ENCODE measurements around the gene LMX1A. TPM values are rescaled to one million over a fixed set of nuclear protein-coding genes. Genes with fewer than 3 reads are reported as not detected.

LMX1A gene
- total RNA-seq, 6 donors from 2014 or later, result 0.33 to 0.67 TPM; not detected in 4

DNA sequence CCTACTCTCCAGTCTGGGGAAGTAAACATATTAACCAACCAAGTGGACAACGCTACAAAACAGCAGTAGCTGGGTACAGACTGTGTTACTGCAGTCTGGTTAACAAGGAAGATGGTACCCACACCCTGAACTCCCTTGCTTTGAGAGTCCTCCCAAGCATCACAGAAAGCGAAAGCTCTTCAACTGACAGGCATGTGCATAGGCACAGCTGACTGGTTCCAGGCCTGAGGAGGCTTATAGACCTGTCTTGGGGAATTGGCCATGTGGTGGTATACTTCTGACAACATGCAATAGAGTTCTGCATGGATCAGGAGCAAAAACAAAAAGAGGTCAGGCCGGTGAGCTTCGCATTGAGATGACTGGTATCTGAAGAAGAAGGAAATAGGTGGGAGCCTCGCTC, 17.4 kb downstream of the LMX1A start:
- H3K9me3 ChIP-seq, result no peaks in the 10 kb centered on the region
- DNase-seq, result no peak
- TF ChIP-seq CTCF (IDR thresholded peaks at IDR 0.05), result no peak
- no peak for TF ChIP-seq POLR2A (IDR thresholded peaks at IDR 0.05)
- TF ChIP-seq EP300 (IDR thresholded peaks at IDR 0.05), result no peak
- TF ChIP-seq POLR2AphosphoS5 (IDR thresholded peaks at IDR 0.05), result no peak
- no peaks in the 10 kb centered on the region for H3K36me3 ChIP-seq
- no peaks in the 10 kb centered on the region for H3K27me3 ChIP-seq
- H3K4me3 ChIP-seq, result no peak overlapping the region
- no peak overlapping the region for H3K27ac ChIP-seq
- no peaks in the 10 kb centered on the region for H3K4me1 ChIP-seq
- WGBS, 2 donors, result 84 to 86% methylated on average over 5 of the region's 5 CpGs
- no peak for ATAC-seq (ENCODE audit: low FRiP score in 2 of 2)

GRCh38 chr1:165330483-165330882, 26.0 kb downstream of the LMX1A start:
- Histone ChIP-seq H3K27ac (no peak overlapping the region), H3K4me3 (no peak overlapping the region), H3K9me3 (no peaks in the 10 kb centered on the region), H3K4me1 (no peaks in the 10 kb centered on the region), H3K27me3 (no peaks in the 10 kb centered on the region), H3K36me3 (no peaks in the 10 kb centered on the region)
- WGBS, 2 donors, result 50 to 67% methylated on average over 3 of the region's 3 CpGs
- ATAC-seq (ENCODE audit: low FRiP score in 2 of 2) (no peak), DNase-seq (no peak)
- TF ChIP-seq EP300 (IDR thresholded peaks at IDR 0.05) (no peak), POLR2AphosphoS5 (IDR thresholded peaks at IDR 0.05) (no peak), CTCF (IDR thresholded peaks at IDR 0.05) (no peak), POLR2A (IDR thresholded peaks at IDR 0.05) (no peak)

- DNase-seq (no peak), ATAC-seq (ENCODE audit: low FRiP score in 2 of 2) (no peak)
- 62 to 78% methylated on average over 5 of the region's 5 CpGs for WGBS, 2 donors
- Histone ChIP-seq H3K4me3 (no peak overlapping the region), H3K9me3 (no peaks in the 10 kb centered on the region), H3K4me1 (no peaks in the 10 kb centered on the region), H3K27me3 (no peaks in the 10 kb centered on the region), H3K36me3 (no peaks in the 10 kb centered on the region), H3K27ac (no peak overlapping the region)
- TF ChIP-seq EP300 (IDR thresholded peaks at IDR 0.05), result no peak
- TF ChIP-seq POLR2A (IDR thresholded peaks at IDR 0.05), result no peak
- no peak for TF ChIP-seq CTCF (IDR thresholded peaks at IDR 0.05)
- TF ChIP-seq POLR2AphosphoS5 (IDR thresholded peaks at IDR 0.05), result no peak
Observed at GRCh38 chr1:165329104-165329503, 27.4 kb downstream of the LMX1A start.

DNA sequence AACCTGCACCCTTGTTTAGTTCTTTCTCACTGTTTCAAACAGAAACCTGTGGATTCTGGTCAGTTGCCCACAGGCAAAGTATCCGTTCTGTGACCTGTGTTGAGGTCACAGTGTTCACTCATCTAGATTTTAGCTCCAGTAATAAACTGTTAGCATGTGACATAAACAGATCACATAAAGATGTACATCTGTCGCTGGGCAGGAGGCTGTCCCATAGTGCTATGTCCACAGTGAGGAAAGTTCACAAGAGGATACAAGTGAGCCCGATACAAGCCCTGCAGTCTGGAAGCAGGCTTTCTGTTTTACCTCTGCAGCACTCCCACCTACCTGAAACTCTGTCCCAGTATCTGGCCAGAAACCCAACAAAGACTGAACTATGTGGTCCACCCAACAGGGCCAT, 28.4 kb downstream of the LMX1A start:
- Histone ChIP-seq H3K36me3 (no peaks in the 10 kb centered on the region), H3K4me1 (no peaks in the 10 kb centered on the region), H3K27me3 (no peaks in the 10 kb centered on the region), H3K27ac (no peak overlapping the region), H3K4me3 (no peak overlapping the region), H3K9me3 (no peaks in the 10 kb centered on the region)
- DNase-seq (no peak), ATAC-seq (ENCODE audit: low FRiP score in 2 of 2) (no peak)
- WGBS, 2 donors, result 73 to 80% methylated on average over 3 of the region's 3 CpGs
- no peak for TF ChIP-seq CTCF (IDR thresholded peaks at IDR 0.05)
- TF ChIP-seq POLR2AphosphoS5 (IDR thresholded peaks at IDR 0.05), result no peak
- TF ChIP-seq EP300 (IDR thresholded peaks at IDR 0.05), result no peak
- TF ChIP-seq POLR2A (IDR thresholded peaks at IDR 0.05), result no peak

DNA sequence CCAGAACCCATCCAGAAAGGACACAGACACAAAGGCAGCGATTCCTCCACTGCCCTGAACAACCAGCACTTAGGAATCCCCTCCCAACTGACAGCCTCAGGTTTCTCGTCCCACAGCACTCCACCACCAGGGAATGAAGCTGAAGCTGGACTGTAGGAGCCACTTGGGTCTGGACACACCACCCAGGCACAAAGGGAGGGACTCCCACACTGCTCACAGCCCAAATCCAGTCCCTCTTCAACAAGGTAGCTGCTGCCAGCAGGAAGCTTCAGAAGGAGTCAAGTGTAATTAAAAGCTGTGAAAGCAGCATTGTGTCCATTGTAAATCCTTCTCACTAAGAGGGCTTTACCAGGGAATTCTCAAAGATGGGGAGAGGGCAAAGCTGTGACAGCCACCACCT, 29.0 kb downstream of the LMX1A start:
- TF ChIP-seq POLR2AphosphoS5 (IDR thresholded peaks at IDR 0.05), result no peak
- Histone ChIP-seq H3K27ac (no peak overlapping the region), H3K9me3 (no peaks in the 10 kb centered on the region), H3K27me3 (no peaks in the 10 kb centered on the region), H3K4me3 (no peak overlapping the region), H3K4me1 (no peaks in the 10 kb centered on the region), H3K36me3 (no peaks in the 10 kb centered on the region)
- 63 to 67% methylated on average over 2 of the region's 2 CpGs for WGBS, 2 donors
- DNase-seq (no peak), ATAC-seq (ENCODE audit: low FRiP score in 2 of 2) (no peak)

Data from upper lobe of left lung (tissue), 6 donors.